ENCODE measurements around the gene PRB4. TPM values are rescaled to one million over a fixed set of nuclear protein-coding genes. Genes with fewer than 3 reads are reported as not detected.

PRB4 gene
- total RNA-seq, 1 experiment from 2014 or later: not detected

DNA sequence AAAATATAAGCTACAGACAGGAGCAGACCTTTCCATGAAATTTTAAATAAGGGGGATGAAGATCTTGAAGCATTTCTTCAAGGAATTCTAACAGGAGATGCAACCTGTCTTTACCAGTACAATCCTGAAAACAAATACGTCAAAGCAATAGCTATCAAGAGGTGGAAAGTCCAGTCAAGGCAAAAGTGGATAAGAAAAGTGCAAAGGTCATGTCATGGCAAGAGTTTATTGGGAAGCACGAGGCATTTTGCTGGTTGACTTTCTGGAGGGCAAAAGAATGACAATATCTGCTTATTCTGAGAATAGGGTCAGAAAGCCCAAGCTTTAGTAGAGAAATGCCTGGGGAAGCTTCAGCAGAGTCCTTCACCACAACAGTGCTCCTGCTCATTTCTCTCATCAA is 34.3 kb upstream of the PRB4 start:
- Histone ChIP-seq H3K27me3 (ENCODE audit: insufficient read depth, low read length) (peaks cover 43% of the 10 kb centered on the region), H3K9me2 (ENCODE audit: insufficient read depth) (no peaks in the 10 kb centered on the region), H4K20me1 (ENCODE audit: insufficient read depth) (no peaks in the 10 kb centered on the region), H3K27ac (ENCODE audit: low read depth, low read length) (no peak overlapping the region), H3K79me2 (ENCODE audit: insufficient read depth, low read length) (no peaks in the 10 kb centered on the region), H3K9me3 (ENCODE audit: control insufficient read depth in 1 of 2, insufficient read depth in 1 of 2, low read depth in 1 of 2, low read length in 2 of 2) (no peaks in the 10 kb centered on the region), H3K9ac (ENCODE audit: low read length) (no peak overlapping the region), H2AFZ (ENCODE audit: low read depth, low read length, poor library complexity, severe bottlenecking) (no peak overlapping the region), H3K36me3 (ENCODE audit: control insufficient read depth in 1 of 2, insufficient read depth in 2 of 2, low read length in 2 of 2) (no peaks in the 10 kb centered on the region), H3K4me3 (replicated peaks in 1 of 2; ENCODE audit: low read depth in 1 of 2, low read length in 2 of 2) (no peak overlapping the region), H3K4me1 (ENCODE audit: control insufficient read depth in 1 of 2, insufficient read depth in 2 of 2, low read length in 2 of 2) (no peaks in the 10 kb centered on the region), H3K4me2 (ENCODE audit: low read length) (no peak overlapping the region)
- DNase-seq (ENCODE audit: low read depth, low spot score): no peak
- CTCF ChIA-PET: no interaction called here
- intact Hi-C loops (cut with micrococcal nuclease): no loop called here
- TF ChIP-seq SRF (IDR thresholded peaks at IDR 0.05; ENCODE audit: low read depth): no peak
- no peak for TF ChIP-seq CBX3 (IDR thresholded peaks at IDR 0.05; ENCODE audit: low read depth)
- TF ChIP-seq SP1 (IDR thresholded peaks at IDR 0.05; ENCODE audit: low read depth): no peak
- TF ChIP-seq POLR2A (IDR thresholded peaks at IDR 0.05; ENCODE audit: borderline replicate concordance, extremely low read depth, insufficient read depth, insufficient read length): no peak
- TF ChIP-seq, protein P1, sequence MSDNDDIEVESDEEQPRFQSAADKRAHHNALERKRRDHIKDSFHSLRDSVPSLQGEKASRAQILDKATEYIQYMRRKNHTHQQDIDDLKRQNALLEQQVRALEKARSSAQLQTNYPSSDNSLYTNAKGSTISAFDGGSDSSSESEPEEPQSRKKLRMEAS (IDR thresholded peaks at IDR 0.05): no peak
- TF ChIP-seq CEBPB (IDR thresholded peaks at IDR 0.05; ENCODE audit: low read depth): no peak
- no peak for TF ChIP-seq EZH2 (IDR thresholded peaks at IDR 0.05)
- no peak for TF ChIP-seq FOSL1 (IDR thresholded peaks at IDR 0.05; ENCODE audit: low read depth)
- TF ChIP-seq, protein P2, sequence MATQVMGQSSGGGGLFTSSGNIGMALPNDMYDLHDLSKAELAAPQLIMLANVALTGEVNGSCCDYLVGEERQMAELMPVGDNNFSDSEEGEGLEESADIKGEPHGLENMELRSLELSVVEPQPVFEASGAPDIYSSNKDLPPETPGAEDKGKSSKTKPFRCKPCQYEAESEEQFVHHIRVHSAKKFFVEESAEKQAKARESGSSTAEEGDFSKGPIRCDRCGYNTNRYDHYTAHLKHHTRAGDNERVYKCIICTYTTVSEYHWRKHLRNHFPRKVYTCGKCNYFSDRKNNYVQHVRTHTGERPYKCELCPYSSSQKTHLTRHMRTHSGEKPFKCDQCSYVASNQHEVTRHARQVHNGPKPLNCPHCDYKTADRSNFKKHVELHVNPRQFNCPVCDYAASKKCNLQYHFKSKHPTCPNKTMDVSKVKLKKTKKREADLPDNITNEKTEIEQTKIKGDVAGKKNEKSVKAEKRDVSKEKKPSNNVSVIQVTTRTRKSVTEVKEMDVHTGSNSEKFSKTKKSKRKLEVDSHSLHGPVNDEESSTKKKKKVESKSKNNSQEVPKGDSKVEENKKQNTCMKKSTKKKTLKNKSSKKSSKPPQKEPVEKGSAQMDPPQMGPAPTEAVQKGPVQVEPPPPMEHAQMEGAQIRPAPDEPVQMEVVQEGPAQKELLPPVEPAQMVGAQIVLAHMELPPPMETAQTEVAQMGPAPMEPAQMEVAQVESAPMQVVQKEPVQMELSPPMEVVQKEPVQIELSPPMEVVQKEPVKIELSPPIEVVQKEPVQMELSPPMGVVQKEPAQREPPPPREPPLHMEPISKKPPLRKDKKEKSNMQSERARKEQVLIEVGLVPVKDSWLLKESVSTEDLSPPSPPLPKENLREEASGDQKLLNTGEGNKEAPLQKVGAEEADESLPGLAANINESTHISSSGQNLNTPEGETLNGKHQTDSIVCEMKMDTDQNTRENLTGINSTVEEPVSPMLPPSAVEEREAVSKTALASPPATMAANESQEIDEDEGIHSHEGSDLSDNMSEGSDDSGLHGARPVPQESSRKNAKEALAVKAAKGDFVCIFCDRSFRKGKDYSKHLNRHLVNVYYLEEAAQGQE (IDR thresholded peaks at IDR 0.05; ENCODE audit: low read depth): no peak
- no peak for TF ChIP-seq EGR1 (IDR thresholded peaks at IDR 0.05; ENCODE audit: low read depth)
- ATAC-seq: no peak
- RAD21 ChIA-PET (ENCODE audit: low non-redundant PET in 1 of 2, low total read pairs in 2 of 2, uncharacterized antibody in 2 of 2, unreplicated experiment in 2 of 2): no interaction called here
- POLR2A ChIA-PET: no interaction called here
- no TSS peak for BruUV-seq (replicated peaks)

Measured in HCT116 (cell line).